Activated CD8-positive, alpha-beta T cell treated with anti-CD3 and anti-CD28 coated beads for 36 hours (primary cell): ENCODE results near the gene USP28. TPM values are rescaled to one million over a fixed set of nuclear protein-coding genes. Genes with fewer than 3 reads are reported as not detected.

Experiments
- ATAC-seq: fragments of 200-7000 bp; cut with Tn5 transposase; one replicate; pipeline ENCODE4 v1.10.0; 2021; ENCODE audit warnings: mild to moderate bottlenecking, moderate library complexity
- CTCF ChIA-PET: fragments of 350-600 bp; sonication (Branson Sonifier 250); formaldehyde crosslinking; loops from one replicate; lab custom pipeline; 2021; ENCODE audit warnings: antibody characterized with exemption; lab: Charles Lee
- POLR2A ChIA-PET: fragments of 350-600 bp; sonication (Branson Sonifier 250); formaldehyde crosslinking; loops from one replicate; lab custom pipeline; 2021; ENCODE audit warnings: antibody characterized with exemption; lab: Charles Lee
- DNase-seq: peaks from one replicate; pipeline ENCODE4 v3.0.0-alpha.2; 2020
- H3K27ac Mint-ChIP-seq: one replicate; pipeline ENCODE4 v1.8.0; 2021; ENCODE audit warnings: mild to moderate bottlenecking, mixed read lengths
- H3K27me3 Mint-ChIP-seq: one replicate; pipeline ENCODE4 v1.8.0; 2021; ENCODE audit warnings: mixed read lengths
- H3K36me3 Mint-ChIP-seq: one replicate; pipeline ENCODE4 v1.8.0; 2021; ENCODE audit warnings: low read depth, mixed read lengths
- H3K4me1 Mint-ChIP-seq: one replicate; pipeline ENCODE4 v1.8.0; 2021; ENCODE audit warnings: low read depth, mixed read lengths
- H3K4me3 Mint-ChIP-seq: one replicate; pipeline ENCODE4 v1.8.0; 2021; ENCODE audit warnings: mild to moderate bottlenecking, moderate library complexity, mixed read lengths
- H3K9me3 Mint-ChIP-seq: one replicate; pipeline ENCODE4 v1.8.0; 2021; ENCODE audit warnings: mixed read lengths
- intact Hi-C: fragments of 100-400 bp; cut with micrococcal nuclease; formaldehyde crosslinking; loops from one replicate; pipeline ENCODE4 v1.10.0; 2022
- total RNA-seq, 2 experiments: library from RNA; stranded (reverse); gene quantifications; one replicate each; pipeline ENCODE4 v1.2.3, GENCODE V29; 2021
- TF ChIP-seq, protein P1 (sequence below): fragments of 200-600 bp; IDR thresholded peaks from one replicate; pipeline ENCODE4 v1.8.0; 2022; ENCODE audit warnings: antibody characterized with exemption, mild to moderate bottlenecking

The USP28 gene
- total RNA-seq, 2 experiments from 2014 or later = 40.3 to 41.9 TPM

DNA sequence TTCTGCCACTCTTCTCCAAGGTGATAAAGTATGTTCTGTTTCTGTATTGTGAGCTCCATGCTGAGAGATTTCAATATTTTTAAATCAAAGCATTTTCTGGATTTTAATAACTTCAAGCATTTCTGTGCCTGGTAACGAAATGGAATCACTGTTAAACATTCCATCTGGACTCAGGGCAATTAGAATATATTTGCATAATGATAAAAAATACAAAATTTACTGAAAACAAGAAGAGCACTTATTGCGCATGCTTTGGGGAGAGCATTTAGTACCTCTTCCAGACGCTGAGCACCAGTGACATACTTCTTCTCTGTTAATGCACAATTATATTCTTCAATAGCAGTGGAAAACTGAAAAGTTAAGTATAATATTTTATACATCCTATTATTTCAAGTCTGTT lies 115.1 kb downstream of the USP28 start:
- CTCF ChIA-PET = interaction anchor here (1.8 kb wide), 1 partner anchor 13 kb away, joined by 5 read pairs; the partner anchor contains the start of gene ZW10
- Mint-ChIP-seq H3K4me3 (no peak overlapping the region), H3K36me3 (peaks cover 37% of the 10 kb centered on the region), H3K27ac (no peak overlapping the region), H3K4me1 (peaks cover 4% of the 10 kb centered on the region), H3K27me3 (no peaks in the 10 kb centered on the region), H3K9me3 (no peaks in the 10 kb centered on the region)
- TF ChIP-seq, protein P1, sequence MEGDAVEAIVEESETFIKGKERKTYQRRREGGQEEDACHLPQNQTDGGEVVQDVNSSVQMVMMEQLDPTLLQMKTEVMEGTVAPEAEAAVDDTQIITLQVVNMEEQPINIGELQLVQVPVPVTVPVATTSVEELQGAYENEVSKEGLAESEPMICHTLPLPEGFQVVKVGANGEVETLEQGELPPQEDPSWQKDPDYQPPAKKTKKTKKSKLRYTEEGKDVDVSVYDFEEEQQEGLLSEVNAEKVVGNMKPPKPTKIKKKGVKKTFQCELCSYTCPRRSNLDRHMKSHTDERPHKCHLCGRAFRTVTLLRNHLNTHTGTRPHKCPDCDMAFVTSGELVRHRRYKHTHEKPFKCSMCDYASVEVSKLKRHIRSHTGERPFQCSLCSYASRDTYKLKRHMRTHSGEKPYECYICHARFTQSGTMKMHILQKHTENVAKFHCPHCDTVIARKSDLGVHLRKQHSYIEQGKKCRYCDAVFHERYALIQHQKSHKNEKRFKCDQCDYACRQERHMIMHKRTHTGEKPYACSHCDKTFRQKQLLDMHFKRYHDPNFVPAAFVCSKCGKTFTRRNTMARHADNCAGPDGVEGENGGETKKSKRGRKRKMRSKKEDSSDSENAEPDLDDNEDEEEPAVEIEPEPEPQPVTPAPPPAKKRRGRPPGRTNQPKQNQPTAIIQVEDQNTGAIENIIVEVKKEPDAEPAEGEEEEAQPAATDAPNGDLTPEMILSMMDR = no peak
- POLR2A ChIA-PET = no interaction called here
- intact Hi-C loops = no loop called here
- ATAC-seq (no peak), DNase-seq (no peak)

GRCh38 chr11:113752932-113753331 lies 122.4 kb downstream of the USP28 start:
- Mint-ChIP-seq H3K9me3 (no peaks in the 10 kb centered on the region), H3K27ac (no peak overlapping the region), H3K36me3 (peaks cover 17% of the 10 kb centered on the region), H3K4me3 (no peak overlapping the region), H3K27me3 (no peaks in the 10 kb centered on the region), H3K4me1 (no peaks in the 10 kb centered on the region)
- intact Hi-C loops = no loop called here
- TF ChIP-seq, protein P1 = no peak
- CTCF ChIA-PET = no interaction called here
- POLR2A ChIA-PET = no interaction called here
- no peak for ATAC-seq
- DNase-seq = no peak

Other genes with a start within 250 kb of the USP28 start
- gene TMPRSS5, start 169.3 kb downstream of the USP28 start, total RNA-seq = 1 to 10 TPM in 1 of 2 experiments, under 1 TPM in 1; 0.85 to 1.0 TPM
- 10 to 100 TPM; 15.2 to 15.5 TPM for gene ZW10, start 101.9 kb downstream of the USP28 start, total RNA-seq
- not detected for gene CLDN25, start 95.8 kb downstream of the USP28 start, total RNA-seq
- gene HTR3B, start 29.2 kb upstream of the USP28 start, total RNA-seq = not detected
- not detected for gene HTR3A, start 99.5 kb upstream of the USP28 start, total RNA-seq
- gene ZBTB16, start 184.1 kb upstream of the USP28 start, total RNA-seq = 10 to 100 TPM in 1 of 2 experiments, 1 to 10 TPM in 1; 9.5 to 10.1 TPM